RCC 7860 (cell line): ENCODE data around the gene NPPA.

Source experiments
- DNase-seq: peaks from one replicate; pipeline ENCODE4 v3.0.0-alpha.2; 2015; ENCODE audit warnings: low spot score
- FAIRE-seq: peaks from 2 replicates; lab custom pipeline; 2012; peaks lifted over from hg19 to GRCh38; lab: Jason Lieb, UNC

The NPPA gene

GRCh38 chr1:11845641-11846335, 1.8 kb downstream of the NPPA start:
- no peak for FAIRE-seq

GRCh38 chr1:11842154-11843041, 5.2 kb downstream of the NPPA start:
- DNase-seq = no peak
- FAIRE-seq = no peak

More at GRCh38 chr1:11845641-11846335, 1.8 kb downstream of the NPPA start:
- no peak for DNase-seq

- DNase-seq (no peak), FAIRE-seq (no peak)
Measured at GRCh38 chr1:11841245-11842153, 6.1 kb downstream of the NPPA start.

GRCh38 chr1:11839727-11840705, 7.6 kb downstream of the NPPA start:
- DNase-seq = no peak
- FAIRE-seq = no peak

GRCh38 chr1:11838349-11839272, 9.0 kb downstream of the NPPA start:
- DNase-seq (peak; percentile 33), FAIRE-seq (no peak)

- FAIRE-seq = no peak
- DNase-seq = no peak
Measured at GRCh38 chr1:11837767-11838348, 9.7 kb downstream of the NPPA start.

- FAIRE-seq (no peak), DNase-seq (no peak)
Measured at GRCh38 chr1:11836955-11837766, 10.4 kb downstream of the NPPA start.

GRCh38 chr1:11835441-11836225, 11.9 kb downstream of the NPPA start:
- no peak for DNase-seq
- no peak for FAIRE-seq

GRCh38 chr1:11833900-11834299, 13.7 kb downstream of the NPPA start:
- DNase-seq (no peak), FAIRE-seq (no peak)

- FAIRE-seq (no peak), DNase-seq (no peak)
Measured at GRCh38 chr1:11833497-11833896, 14.1 kb downstream of the NPPA start.

- DNase-seq (no peak), FAIRE-seq (no peak)
Measured at GRCh38 chr1:11831945-11832725, 15.4 kb downstream of the NPPA start.

- DNase-seq = no peak
- no peak for FAIRE-seq
Measured at GRCh38 chr1:11828511-11828910, 19.1 kb downstream of the NPPA start.

- DNase-seq = no peak
- no peak for FAIRE-seq
Measured at GRCh38 chr1:11826946-11827345, 20.6 kb downstream of the NPPA start.

- FAIRE-seq = no peak
- no peak for DNase-seq
Measured at GRCh38 chr1:11825131-11825530, 22.5 kb downstream of the NPPA start.

- no peak for DNase-seq
- no peak for FAIRE-seq
Measured at GRCh38 chr1:11823366-11824137, 24.0 kb downstream of the NPPA start.
